Heart left ventricle (tissue), 13 donors: Measurements from ENCODE around the gene INTS11.

Experiments
- POLR2A ChIP-seq, 2 donors: fragments of 450-650 bp; IDR thresholded peaks; one replicate each; pipeline ENCODE4 v1.6.1; 2017; ENCODE audit warnings: antibody characterized with exemption in 2 of 2, mild to moderate bottlenecking in 2 of 2, moderate library complexity in 2 of 2
- TF ChIP-seq, protein P1 (sequence below), 12 donors: fragments of 200-600 bp; sonication (generic) in 4 of 12; IDR thresholded peaks; one replicate each; pipeline versions ENCODE4 v1.5.0 to v1.8.0; 2018 to 2022; ENCODE audit warnings: antibody characterized with exemption in 12 of 12, mild to moderate bottlenecking in 5 of 12
- donor health status: ischemic (EF 13 %, LVEDD 7.1; RV severe dilation, severe dysfunction).
- donor health status: DM: no; HTN: yes; CAD: no.
- donor health status: DM: no; HTN: no; CAD: no.
- donor health status: ischemic (EF 25% LVEDD 6.9; RV normal size, moderate dysfunction).
- donor health status: ischemic (EF 25% LVEDD 5.7; RV mildly dilated, moderate dysfunction).
- donor health status: ischemic (EF 35%, LVEDD 5.7; RV mildly dilated, moderate dysfunction).
- donor health status: nonischemic (EF 11% LVEDD 7.7; RV severe dilation, severe dysfunction).
- donor health status: DM: yes; HTN: yes; CAD: no.
- donor health status: PGD.
- donor health status: ischemic (EF 29% LVEDD 5.4; RV normal size, mild dysfunction).
- donor health status: nonischemic (EF 23%, LVEDD 6.1; RV moderate dilation, normal function).

DNA sequence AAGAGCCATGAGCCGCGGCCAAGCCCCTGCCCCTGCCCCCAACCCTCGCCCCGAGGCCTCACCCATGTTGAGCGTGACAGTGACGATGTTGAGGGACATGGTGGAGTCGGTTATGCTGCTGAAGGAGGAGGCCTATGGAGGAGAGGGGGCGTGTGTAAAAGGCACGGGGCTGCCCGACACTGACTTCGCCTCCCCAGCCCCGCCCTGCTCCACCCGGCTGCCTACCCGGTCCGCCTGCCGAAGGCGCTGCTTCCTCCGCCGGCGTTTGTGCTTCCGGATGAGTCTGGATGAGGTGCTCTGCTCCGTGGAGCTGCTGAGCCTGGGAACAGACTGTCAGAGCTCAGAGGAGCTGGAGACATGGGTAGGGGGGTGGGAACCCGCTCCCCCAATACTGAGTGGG, 15.7 kb upstream of the INTS11 start:
- TF ChIP-seq, protein P1, sequence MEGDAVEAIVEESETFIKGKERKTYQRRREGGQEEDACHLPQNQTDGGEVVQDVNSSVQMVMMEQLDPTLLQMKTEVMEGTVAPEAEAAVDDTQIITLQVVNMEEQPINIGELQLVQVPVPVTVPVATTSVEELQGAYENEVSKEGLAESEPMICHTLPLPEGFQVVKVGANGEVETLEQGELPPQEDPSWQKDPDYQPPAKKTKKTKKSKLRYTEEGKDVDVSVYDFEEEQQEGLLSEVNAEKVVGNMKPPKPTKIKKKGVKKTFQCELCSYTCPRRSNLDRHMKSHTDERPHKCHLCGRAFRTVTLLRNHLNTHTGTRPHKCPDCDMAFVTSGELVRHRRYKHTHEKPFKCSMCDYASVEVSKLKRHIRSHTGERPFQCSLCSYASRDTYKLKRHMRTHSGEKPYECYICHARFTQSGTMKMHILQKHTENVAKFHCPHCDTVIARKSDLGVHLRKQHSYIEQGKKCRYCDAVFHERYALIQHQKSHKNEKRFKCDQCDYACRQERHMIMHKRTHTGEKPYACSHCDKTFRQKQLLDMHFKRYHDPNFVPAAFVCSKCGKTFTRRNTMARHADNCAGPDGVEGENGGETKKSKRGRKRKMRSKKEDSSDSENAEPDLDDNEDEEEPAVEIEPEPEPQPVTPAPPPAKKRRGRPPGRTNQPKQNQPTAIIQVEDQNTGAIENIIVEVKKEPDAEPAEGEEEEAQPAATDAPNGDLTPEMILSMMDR (IDR thresholded peaks at IDR 0.05), result no peak
- no peak for TF ChIP-seq POLR2A (IDR thresholded peaks at IDR 0.05)
